WI38 (cell line): ENCODE data around the gene RING1.

Experiments
- H3K4me3 ChIP-seq: 2 replicates; pipeline ENCODE4 v1.5.1; 2011; ENCODE audit warnings: low read depth, mild to moderate bottlenecking, control low read depth, low read length
- TF ChIP-seq, protein P1 (sequence below): IDR thresholded peaks from 2 replicates; pipeline ENCODE4 v1.5.1; 2012; ENCODE audit warnings: low read depth, mild to moderate bottlenecking, control low read depth, low read length

Gene RING1

DNA sequence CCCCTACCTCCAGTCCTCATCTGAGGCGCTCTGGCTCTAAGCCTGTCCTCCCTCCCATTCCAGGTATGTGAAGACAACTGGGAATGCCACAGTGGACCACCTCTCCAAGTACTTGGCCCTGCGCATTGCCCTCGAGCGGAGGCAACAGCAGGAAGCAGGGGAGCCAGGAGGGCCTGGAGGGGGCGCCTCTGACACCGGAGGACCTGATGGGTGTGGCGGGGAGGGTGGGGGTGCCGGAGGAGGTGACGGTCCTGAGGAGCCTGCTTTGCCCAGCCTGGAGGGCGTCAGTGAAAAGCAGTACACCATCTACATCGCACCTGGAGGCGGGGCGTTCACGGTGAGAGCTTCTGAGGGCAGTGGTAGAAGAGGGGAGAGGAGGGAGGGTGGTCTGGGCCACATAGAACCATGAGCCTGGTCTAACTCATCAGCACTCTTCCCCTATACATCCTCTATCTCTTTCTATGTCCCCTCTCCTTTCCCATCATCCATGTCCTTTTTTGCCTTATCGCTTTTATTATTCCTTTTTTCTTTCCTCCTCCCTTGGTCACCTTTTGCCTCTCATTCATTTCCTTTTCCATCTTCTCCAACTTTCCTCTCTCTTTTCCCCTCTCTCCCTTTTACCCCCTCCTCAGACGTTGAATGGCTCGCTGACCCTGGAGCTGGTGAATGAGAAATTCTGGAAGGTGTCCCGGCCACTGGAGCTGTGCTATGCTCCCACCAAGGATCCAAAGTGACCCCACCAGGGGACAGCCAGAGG is 3.5 kb downstream of the RING1 start:
- H3K4me3 ChIP-seq = no peak overlapping the region
- TF ChIP-seq, protein P1, sequence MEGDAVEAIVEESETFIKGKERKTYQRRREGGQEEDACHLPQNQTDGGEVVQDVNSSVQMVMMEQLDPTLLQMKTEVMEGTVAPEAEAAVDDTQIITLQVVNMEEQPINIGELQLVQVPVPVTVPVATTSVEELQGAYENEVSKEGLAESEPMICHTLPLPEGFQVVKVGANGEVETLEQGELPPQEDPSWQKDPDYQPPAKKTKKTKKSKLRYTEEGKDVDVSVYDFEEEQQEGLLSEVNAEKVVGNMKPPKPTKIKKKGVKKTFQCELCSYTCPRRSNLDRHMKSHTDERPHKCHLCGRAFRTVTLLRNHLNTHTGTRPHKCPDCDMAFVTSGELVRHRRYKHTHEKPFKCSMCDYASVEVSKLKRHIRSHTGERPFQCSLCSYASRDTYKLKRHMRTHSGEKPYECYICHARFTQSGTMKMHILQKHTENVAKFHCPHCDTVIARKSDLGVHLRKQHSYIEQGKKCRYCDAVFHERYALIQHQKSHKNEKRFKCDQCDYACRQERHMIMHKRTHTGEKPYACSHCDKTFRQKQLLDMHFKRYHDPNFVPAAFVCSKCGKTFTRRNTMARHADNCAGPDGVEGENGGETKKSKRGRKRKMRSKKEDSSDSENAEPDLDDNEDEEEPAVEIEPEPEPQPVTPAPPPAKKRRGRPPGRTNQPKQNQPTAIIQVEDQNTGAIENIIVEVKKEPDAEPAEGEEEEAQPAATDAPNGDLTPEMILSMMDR = no peak

DNA sequence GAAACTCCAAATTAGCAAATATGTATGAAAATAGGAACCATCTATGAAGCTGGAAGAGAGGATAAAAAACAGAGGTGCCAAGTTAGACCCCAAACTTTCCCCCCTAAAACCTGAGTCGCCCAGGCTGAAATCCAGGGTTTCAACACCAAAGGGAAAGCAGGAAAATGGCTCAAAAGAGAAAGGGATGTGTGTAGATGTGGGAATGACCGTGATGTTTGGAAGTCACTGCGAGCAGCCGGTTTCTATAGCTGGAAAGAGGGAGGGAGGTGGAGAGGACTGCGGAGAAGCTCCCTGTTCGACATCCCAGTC is 4.5 kb downstream of the RING1 start:
- H3K4me3 ChIP-seq = peak overlapping the region; percentile 60
- TF ChIP-seq, protein P1 = no peak

DNA sequence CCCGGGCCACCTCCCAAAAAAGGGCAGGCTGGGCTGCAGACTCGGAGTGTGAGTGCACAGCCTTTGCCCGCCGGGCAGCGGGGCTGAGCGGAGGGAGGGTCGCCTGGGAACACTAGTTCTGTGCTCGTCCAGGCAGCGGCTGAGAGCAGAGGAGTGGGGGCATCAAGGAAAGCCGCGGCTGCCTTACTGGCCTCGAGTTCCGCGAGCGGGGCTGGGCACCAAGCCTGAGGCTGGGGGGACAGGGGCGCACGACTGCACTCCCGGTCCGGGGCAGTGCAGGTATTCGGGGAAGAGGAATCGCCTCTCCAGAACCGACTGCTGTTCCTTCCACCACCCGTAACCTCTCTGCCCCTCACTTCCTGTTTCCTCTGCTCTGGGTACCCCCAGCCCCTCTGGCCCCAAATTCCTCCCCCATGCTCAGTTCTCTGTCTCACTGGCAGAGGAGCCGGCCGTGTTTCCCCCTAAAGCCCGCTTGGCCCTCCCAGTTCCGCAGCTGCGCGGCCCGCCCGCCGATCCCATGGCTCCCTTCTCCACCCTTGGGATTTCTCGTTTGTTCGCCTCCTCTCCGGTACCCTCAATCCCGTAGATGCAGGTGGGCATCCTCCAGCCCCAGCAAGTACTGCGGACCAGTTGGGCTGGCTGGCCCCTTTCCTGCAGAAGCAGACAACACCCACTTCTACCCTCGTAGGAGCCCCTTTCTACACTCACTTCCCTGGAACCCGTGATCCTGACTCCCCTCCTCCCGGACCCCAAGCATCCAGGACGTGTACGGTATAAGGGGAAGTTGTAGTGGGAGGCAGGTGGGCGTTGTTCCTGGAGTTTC is 5.1 kb downstream of the RING1 start:
- TF ChIP-seq, protein P1 = no peak
- peak overlapping the region; percentile 60 for H3K4me3 ChIP-seq

DNA sequence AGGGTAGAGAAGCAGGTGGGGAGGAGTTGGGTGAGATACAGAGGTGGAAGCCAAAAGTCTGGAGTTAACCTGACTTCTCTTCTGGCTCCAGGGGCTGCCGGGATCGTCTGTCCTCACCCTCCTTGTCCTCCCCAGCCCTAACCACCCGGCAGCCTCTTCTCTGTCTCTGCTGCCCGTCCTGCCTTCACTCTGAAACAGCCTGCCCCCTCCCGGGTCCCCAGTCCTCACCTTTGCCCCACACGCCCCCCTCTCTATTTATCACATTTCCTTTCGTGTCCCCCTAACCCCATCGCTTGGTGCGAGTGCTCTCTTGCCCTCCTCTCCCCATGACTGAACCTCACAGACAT is 5.7 kb downstream of the RING1 start:
- TF ChIP-seq, protein P1 = no peak
- peak overlapping the region; percentile 60 for H3K4me3 ChIP-seq

DNA sequence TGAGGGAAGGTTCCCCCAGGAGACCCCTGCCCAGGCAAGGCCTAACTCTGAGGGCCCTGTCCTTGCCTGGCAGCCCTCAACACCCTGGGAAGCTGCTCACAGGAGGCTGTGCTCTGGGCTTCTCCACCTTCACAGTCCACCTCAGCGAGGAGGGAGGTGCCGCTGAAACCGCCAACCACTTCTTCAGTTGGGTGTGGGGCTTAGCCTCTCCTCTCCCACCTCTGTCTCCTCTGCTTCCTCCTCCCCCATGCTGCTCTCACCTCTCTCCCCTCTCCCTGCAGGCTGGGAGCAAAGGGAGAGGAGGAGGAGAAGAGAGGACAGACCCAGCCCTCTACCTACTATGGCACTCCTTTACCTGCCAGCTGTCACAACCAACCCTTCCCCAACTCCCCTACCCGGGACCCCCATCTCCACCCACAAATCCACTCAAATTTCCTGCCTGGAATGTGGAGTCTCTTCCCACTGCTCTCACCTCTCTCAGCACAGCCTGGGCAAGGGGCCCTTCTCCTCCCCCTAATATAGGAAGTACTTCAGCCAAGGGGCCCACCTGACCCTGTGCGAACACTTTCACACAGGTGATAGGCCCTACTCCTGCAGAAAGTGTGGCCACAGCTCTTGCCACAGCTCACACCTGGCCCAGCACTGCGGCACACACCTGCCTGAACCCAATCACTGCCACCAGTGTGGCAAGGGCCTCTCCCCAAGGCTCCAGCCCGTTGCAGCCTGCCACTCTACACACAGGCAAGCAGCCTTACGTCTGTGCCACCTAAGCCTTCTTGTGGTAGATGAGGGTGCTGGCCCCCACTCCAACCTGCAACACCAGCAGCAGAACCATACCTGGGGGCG is 7.2 kb downstream of the RING1 start:
- H3K4me3 ChIP-seq = no peak overlapping the region
- TF ChIP-seq, protein P1 = no peak

DNA sequence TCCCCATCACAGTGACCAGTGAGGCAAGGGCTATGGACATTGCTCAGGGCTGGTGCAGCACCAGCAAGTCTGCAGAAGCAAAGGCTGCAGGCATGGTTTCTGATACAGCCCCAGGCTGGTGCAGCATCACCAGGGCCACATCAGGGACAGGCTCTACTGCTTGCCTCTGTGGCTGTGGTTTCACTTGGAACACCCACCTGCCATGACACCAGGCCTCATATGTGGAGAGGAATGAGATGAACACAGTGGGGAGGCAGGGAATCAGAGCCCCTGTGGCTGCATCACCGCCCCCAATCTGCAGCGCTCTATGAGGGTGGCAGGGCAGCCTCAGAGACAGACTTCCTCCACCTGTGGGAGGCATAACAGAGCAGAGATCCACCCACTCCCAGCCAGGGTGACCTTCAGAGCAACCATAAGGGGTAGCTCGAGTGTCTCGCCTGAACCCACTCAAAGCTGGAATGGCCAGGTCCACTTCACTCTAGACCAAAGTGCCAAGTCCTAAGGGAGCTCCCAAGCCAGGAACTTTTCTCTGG is 7.9 kb downstream of the RING1 start:
- TF ChIP-seq, protein P1 = no peak

DNA sequence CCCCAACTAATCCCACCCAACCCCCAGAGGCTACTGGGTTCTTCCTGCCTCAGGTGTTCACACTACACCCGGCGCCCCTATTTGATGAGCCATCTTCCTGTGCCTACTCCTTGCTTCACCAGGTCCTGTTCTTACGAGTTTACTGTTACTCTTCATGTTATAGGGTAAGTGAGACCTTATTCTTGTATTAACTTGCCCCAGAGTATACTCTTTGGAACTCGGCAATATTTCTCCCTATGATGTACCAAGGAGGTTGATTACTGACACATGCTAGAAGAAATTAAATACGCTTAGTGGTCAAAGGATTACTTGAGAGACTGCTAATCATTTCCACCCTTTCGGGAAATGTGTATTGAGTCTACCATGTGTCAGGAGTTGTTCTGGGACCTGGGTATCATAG is 8.9 kb downstream of the RING1 start:
- TF ChIP-seq, protein P1 = no peak
- H3K4me3 ChIP-seq = no peak overlapping the region

More for the DNA sequence above, 7.9 kb downstream of the RING1 start:
- H3K4me3 ChIP-seq = no peak overlapping the region
